Prostate gland (tissue), 2 donors: Measurements from ENCODE around the gene LCE2D. TPM values are rescaled to one million over a fixed set of nuclear protein-coding genes. Genes with fewer than 3 reads are reported as not detected.
"Not testable (repeated sequence)": the region's sequence is repeated elsewhere in the genome, so short reads cannot be mapped to it uniquely, and the experiment has no call there.

Experiments
- DNase-seq: peaks from one replicate; pipeline ENCODE4 v3.0.0-alpha.2; 2019; ENCODE audit warnings: low spot score
- H3K27ac ChIP-seq, 2 donors: fragments of 200-600 bp; sonication (generic); 2 replicates each; pipeline ENCODE4 v1.5.1; 2017 to 2019
- H3K27me3 ChIP-seq: fragments of 200-600 bp; sonication (generic); replicated peaks from 2 replicates; pipeline ENCODE4 v1.5.1; 2019; ENCODE audit not compliant: insufficient read depth
- H3K36me3 ChIP-seq, 2 donors: fragments of 200-600 bp; sonication (generic); 1 replicate in 1 of 2; 2 replicates in 1 of 2; pipeline versions ENCODE4 v1.5.1 to v1.8.1; 2017 to 2019
- H3K4me1 ChIP-seq: fragments of 200-600 bp; sonication (generic); replicated peaks from 2 replicates; pipeline ENCODE4 v1.5.1; 2019
- H3K4me3 ChIP-seq, 2 donors: fragments of 200-600 bp; sonication (generic); 2 replicates each; pipeline ENCODE4 v1.5.1; 2017 to 2019
- H3K9me3 ChIP-seq: fragments of 200-600 bp; sonication (generic); 2 replicates; pipeline ENCODE4 v1.5.1; 2017
- CTCF ChIP-seq, 4 experiments: fragments of 200-600 bp in 2 of 4; fragments of 450-650 bp in 2 of 4; sonication (generic) in 2 of 4; IDR thresholded peaks; 1 replicate in 3 of 4; 2 replicates in 1 of 4; pipeline ENCODE4 v1.5.1; 2016 to 2019; ENCODE audit warnings: antibody characterized with exemption in 4 of 4, mild to moderate bottlenecking in 2 of 4, moderate library complexity in 2 of 4
- POLR2A ChIP-seq: fragments of 450-650 bp; IDR thresholded peaks from one replicate; pipeline ENCODE4 v1.6.1; 2016; ENCODE audit warnings: antibody characterized with exemption, mild to moderate bottlenecking
- POLR2AphosphoS5 ChIP-seq: sonication (generic); formaldehyde crosslinking; IDR thresholded peaks from one replicate; pipeline ENCODE4 v1.6.1; 2017; ENCODE audit warnings: antibody characterized with exemption
- WGBS: methylation state at CpG from one replicate; pipeline ENCODE4 v1.1.5; 2018; 5-methylcytosine and 5-hydroxymethylcytosine counted together
- intact Hi-C: fragments of 100-400 bp; cut with DNase I; formaldehyde crosslinking; loops from one replicate; pipeline ENCODE4 v1.14.2; 2022
- small RNA-seq, 2 donors: library from RNA; depleted of rRNA; stranded (forward); fragments of <200 nt; gene quantifications; one replicate each; pipeline ENCODE3, GENCODE V24; 2016
- total RNA-seq, 2 donors: library from RNA; depleted of rRNA; stranded (reverse); fragments of >200 nt; gene quantifications; one replicate each; pipeline ENCODE4 v1.1.0, GENCODE V29; 2016

LCE2D gene
- total RNA-seq, 2 donors from 2014 or later = not detected

DNA sequence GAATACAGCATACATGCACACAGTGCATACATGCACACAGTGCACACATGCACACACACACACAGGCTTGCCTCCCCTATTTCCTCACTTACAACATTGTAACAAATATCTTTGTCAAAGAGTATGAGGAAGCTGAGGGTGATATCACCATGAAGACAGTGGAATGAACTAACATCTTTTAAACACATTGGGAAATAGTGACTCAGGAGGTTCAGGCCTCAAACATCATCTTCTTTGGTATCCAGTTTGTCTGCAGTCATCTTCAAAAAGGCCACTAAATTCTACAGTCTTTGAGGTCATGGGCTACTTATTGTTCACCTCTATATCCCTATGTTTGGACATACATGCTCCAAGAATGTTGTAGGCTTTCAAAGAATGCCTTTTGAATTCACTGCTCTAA, 20.7 kb downstream of the LCE2D start:
- no peaks in the 10 kb centered on the region for H3K27me3 ChIP-seq
- intact Hi-C loops = no loop called here
- DNase-seq = no peak
- H3K27ac ChIP-seq = no peak overlapping the region
- no peaks in the 10 kb centered on the region for H3K9me3 ChIP-seq
- no peak overlapping the region for H3K4me3 ChIP-seq
- no peaks in the 10 kb centered on the region for H3K4me1 ChIP-seq
- TF ChIP-seq POLR2AphosphoS5 = no peak
- no peak for TF ChIP-seq CTCF (IDR thresholded peaks at IDR 0.05)
- no peak for TF ChIP-seq POLR2A
- H3K36me3 ChIP-seq = no peaks in the 10 kb centered on the region

DNA sequence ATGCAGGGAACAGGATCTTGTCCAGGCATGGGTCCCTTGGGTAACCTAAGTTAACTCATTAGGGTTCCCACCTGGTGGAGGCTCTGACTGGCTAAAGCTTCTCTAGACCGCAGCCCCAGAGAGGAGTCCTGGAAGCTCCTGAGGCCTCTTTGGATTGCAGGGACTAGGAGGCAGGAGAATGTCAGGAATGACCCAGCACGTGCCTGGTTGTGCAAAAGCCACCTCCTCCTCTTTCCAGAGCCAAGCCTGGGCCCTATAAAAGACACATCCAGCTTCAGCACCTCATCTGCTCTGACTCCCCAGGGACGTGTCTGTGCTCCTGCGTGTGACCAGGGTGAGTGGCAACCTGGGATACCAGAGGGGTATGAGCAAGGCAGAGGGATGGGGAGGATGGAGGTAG, 22.6 kb downstream of the LCE2D start, which contains the start of gene LCE2B:
Gene LCE2B (plus strand): TSS at position 301 of the 400 bp plus-strand sequence. CDS start 721 bp downstream, outside the sequence.
- H3K9me3 ChIP-seq, DNase-seq, H3K36me3 ChIP-seq, H3K4me3 ChIP-seq, H3K27me3 ChIP-seq, H3K4me1 ChIP-seq, intact Hi-C loops, H3K27ac ChIP-seq: not testable (repeated sequence)
- 67% methylated on average over 4 of the region's 4 CpGs for WGBS

GRCh38 chr1:152697701-152698600, 34.8 kb downstream of the LCE2D start, which contains the start of gene LCE2A:
LCE2A (plus strand) TSS chr1:152698345; CDS start chr1:152698902, 557 bp downstream.
- Histone ChIP-seq H3K4me3 (no peak within 1 kb of the TSS), H3K9me3 (no peaks in the 10 kb centered on the region), H3K27ac (no peak within 1 kb of the TSS), H3K4me1 (no peaks in the 10 kb centered on the region), H3K36me3 (no peaks in the 10 kb centered on the region), H3K27me3 (no peaks in the 10 kb centered on the region)
- 61% methylated on average over 4 of the region's 4 CpGs for WGBS
- no peak for DNase-seq
- no peak for TF ChIP-seq POLR2AphosphoS5
- no peak for TF ChIP-seq CTCF (IDR thresholded peaks at IDR 0.05)
- TF ChIP-seq POLR2A = no peak
- intact Hi-C loops = no loop called here

DNA sequence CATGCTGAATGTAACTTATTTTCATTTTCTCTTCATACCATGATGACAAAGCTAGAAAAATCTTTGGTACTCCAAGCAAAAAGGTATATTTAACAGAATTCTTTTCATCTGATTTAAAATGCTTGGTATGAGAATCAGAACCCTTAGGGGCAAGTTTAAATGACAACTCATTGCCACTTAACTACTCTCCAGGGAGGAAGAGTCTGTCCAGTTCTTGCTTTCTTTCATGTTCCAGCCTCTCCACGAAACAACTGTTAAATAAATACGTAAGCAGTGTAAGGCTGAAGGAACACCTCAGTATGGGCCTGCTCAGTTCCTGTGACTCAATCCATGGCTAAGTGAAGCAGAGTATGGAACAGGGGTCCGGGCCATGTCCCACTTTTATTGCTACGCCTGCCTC, 36.6 kb downstream of the LCE2D start:
- no peak overlapping the region for H3K27ac ChIP-seq
- no peaks in the 10 kb centered on the region for H3K27me3 ChIP-seq
- H3K4me3 ChIP-seq = no peak overlapping the region
- no peak for TF ChIP-seq CTCF (IDR thresholded peaks at IDR 0.05)
- TF ChIP-seq POLR2A = no peak
- TF ChIP-seq POLR2AphosphoS5 = no peak
- H3K4me1 ChIP-seq = no peaks in the 10 kb centered on the region
- 71% methylated on average over 4 of the region's 4 CpGs for WGBS
- intact Hi-C loops = no loop called here
- H3K36me3 ChIP-seq = no peaks in the 10 kb centered on the region
- H3K9me3 ChIP-seq = no peaks in the 10 kb centered on the region
- DNase-seq = no peak

- no peak within 1 kb of the TSS for H3K4me3 ChIP-seq
- no peaks in the 10 kb centered on the region for H3K9me3 ChIP-seq
- H3K4me1 ChIP-seq = no peaks in the 10 kb centered on the region
- no peak for DNase-seq
- intact Hi-C loops = no loop called here
- H3K27ac ChIP-seq = no peak within 1 kb of the TSS
- H3K27me3 ChIP-seq = no peaks in the 10 kb centered on the region
- H3K36me3 ChIP-seq = no peaks in the 10 kb centered on the region
- 84% methylated on average over 2 of the region's 2 CpGs for WGBS
- TF ChIP-seq POLR2A (no peak), POLR2AphosphoS5 (no peak), CTCF (IDR thresholded peaks at IDR 0.05) (no peak)
Observed at GRCh38 chr1:152707860-152708259, 44.7 kb downstream of the LCE2D start, which contains the start of gene LCE4A. LCE4A (plus strand) TSS chr1:152708160; CDS start chr1:152709076, 916 bp downstream.

Small RNAs within 50 kb of the gene (small RNA-seq; reads per million reads assigned to genes)
- 0 reads per million in 2 donors for gene LCE3A
- gene LCE3B = 0 reads per million in 2 donors

Other genes with a start within 250 kb of the LCE2D start
- gene CRNN, start 249.1 kb upstream of the LCE2D start, total RNA-seq = under 1 TPM in 1 of 2 donors, not detected in 1; 0.62 TPM
- gene LCE5A, start 152.6 kb upstream of the LCE2D start, total RNA-seq = not detected
- not detected for gene CRCT1, start 148.9 kb upstream of the LCE2D start, total RNA-seq
- gene LCE3E, start 96.6 kb upstream of the LCE2D start, total RNA-seq = not detected
- not detected for gene LCE3D, start 82.9 kb upstream of the LCE2D start, total RNA-seq
- not detected for gene LCE3C, start 63.1 kb upstream of the LCE2D start, total RNA-seq
- gene LCE3B, start 49.6 kb upstream of the LCE2D start, total RNA-seq = not detected
- gene LCE3A, start 40.3 kb upstream of the LCE2D start, total RNA-seq = not detected
- 1 to 10 TPM in 1 of 2 donors, not detected in 1; 1.8 TPM for gene LCE2C, start 11.9 kb downstream of the LCE2D start, total RNA-seq
- 1 to 10 TPM in 1 of 2 donors, not detected in 1; 3.2 TPM for gene LCE2B, start 22.7 kb downstream of the LCE2D start, total RNA-seq
- not detected for gene LCE2A, start 35.0 kb downstream of the LCE2D start, total RNA-seq
- gene LCE4A, start 44.8 kb downstream of the LCE2D start, total RNA-seq = not detected
- under 1 TPM in 1 of 2 donors, not detected in 1; 0.57 TPM for gene KPRP, start 94.6 kb downstream of the LCE2D start, total RNA-seq
- not detected for gene LCE1F, start 111.8 kb downstream of the LCE2D start, total RNA-seq
- gene LCE1E, start 122.9 kb downstream of the LCE2D start, total RNA-seq = not detected
- not detected for gene LCE1D, start 133.3 kb downstream of the LCE2D start, total RNA-seq
- 1 to 10 TPM in 1 of 2 donors, not detected in 1; 8.6 TPM for gene LCE1C, start 143.3 kb downstream of the LCE2D start, total RNA-seq
- gene LCE1B, start 148.6 kb downstream of the LCE2D start, total RNA-seq = under 1 TPM in 1 of 2 donors, not detected in 1; 0.51 TPM
- 1 to 10 TPM in 1 of 2 donors, not detected in 1; 3.4 TPM for gene LCE1A, start 164.1 kb downstream of the LCE2D start, total RNA-seq
- gene LCE6A, start 179.5 kb downstream of the LCE2D start, total RNA-seq = not detected
- gene LCE7A, start 196.6 kb downstream of the LCE2D start, total RNA-seq = not detected
- gene SMCP, start 214.9 kb downstream of the LCE2D start, total RNA-seq = 10 to 100 TPM in 1 of 2 donors, not detected in 1; 36.5 TPM
- under 1 TPM; 0.46 to 0.57 TPM for gene IVL, start 245.2 kb downstream of the LCE2D start, total RNA-seq